Measurements from ENCODE around the gene BZW2. TPM values are rescaled to one million over a fixed set of nuclear protein-coding genes. Genes with fewer than 3 reads are reported as not detected.

Gene BZW2
- total RNA-seq, 6 donors from 2014 or later: 27.9 to 63.7 (median 31.9) TPM

GRCh38 chr7:16715928-16716327, 69.9 kb downstream of the BZW2 start:
- H3K4me3 ChIP-seq: no peak overlapping the region
- no peak for ATAC-seq (ENCODE audit: low FRiP score in 2 of 2)
- no peak for TF ChIP-seq POLR2A (IDR thresholded peaks at IDR 0.05)
- TF ChIP-seq EP300 (IDR thresholded peaks at IDR 0.05): no peak
- no peak for TF ChIP-seq POLR2AphosphoS5 (IDR thresholded peaks at IDR 0.05)
- no peak for TF ChIP-seq CTCF (IDR thresholded peaks at IDR 0.05)

GRCh38 chr7:16718111-16718656, 72.2 kb downstream of the BZW2 start:
- H3K4me1 ChIP-seq: no peaks in the 10 kb centered on the region
- no peak for DNase-seq
- no peaks in the 10 kb centered on the region for H3K9me3 ChIP-seq
- no peak for TF ChIP-seq EP300 (IDR thresholded peaks at IDR 0.05)
- TF ChIP-seq CTCF (IDR thresholded peaks at IDR 0.05): no peak
- TF ChIP-seq POLR2A (IDR thresholded peaks at IDR 0.05): no peak
- no peak for TF ChIP-seq POLR2AphosphoS5 (IDR thresholded peaks at IDR 0.05)
- H3K4me3 ChIP-seq: no peak overlapping the region
- no peak overlapping the region for H3K27ac ChIP-seq
- no peak for ATAC-seq (ENCODE audit: low FRiP score in 2 of 2)
- 97 to 100% methylated on average over 3 of the region's 3 CpGs for WGBS, 2 donors
- H3K27me3 ChIP-seq: no peaks in the 10 kb centered on the region
- no peaks in the 10 kb centered on the region for H3K36me3 ChIP-seq

More at GRCh38 chr7:16715928-16716327, 69.9 kb downstream of the BZW2 start:
- no peak for DNase-seq
- H3K27me3 ChIP-seq: no peaks in the 10 kb centered on the region
- no peak overlapping the region for H3K27ac ChIP-seq
- H3K4me1 ChIP-seq: no peaks in the 10 kb centered on the region
- no peaks in the 10 kb centered on the region for H3K36me3 ChIP-seq
- H3K9me3 ChIP-seq: no peaks in the 10 kb centered on the region

- Histone ChIP-seq H3K9me3 (no peaks in the 10 kb centered on the region), H3K27me3 (no peaks in the 10 kb centered on the region), H3K36me3 (no peaks in the 10 kb centered on the region), H3K4me1 (no peaks in the 10 kb centered on the region), H3K27ac (no peak overlapping the region), H3K4me3 (no peak overlapping the region)
- TF ChIP-seq EP300 (IDR thresholded peaks at IDR 0.05) (no peak), CTCF (IDR thresholded peaks at IDR 0.05) (no peak), POLR2A (IDR thresholded peaks at IDR 0.05) (no peak), POLR2AphosphoS5 (IDR thresholded peaks at IDR 0.05) (no peak)
- 86 to 100% methylated on average over 1 of the region's 1 CpG for WGBS, 2 donors
- DNase-seq: no peak
- no peak for ATAC-seq (ENCODE audit: low FRiP score in 2 of 2)
Measured at GRCh38 chr7:16719699-16720098, 73.7 kb downstream of the BZW2 start.

- Histone ChIP-seq H3K27me3 (no peaks in the 10 kb centered on the region), H3K4me1 (no peaks in the 10 kb centered on the region), H3K27ac (no peak overlapping the region), H3K4me3 (no peak overlapping the region), H3K36me3 (no peaks in the 10 kb centered on the region), H3K9me3 (no peaks in the 10 kb centered on the region)
- WGBS, 2 donors: 73 to 77% methylated on average over 4 of the region's 4 CpGs
- ATAC-seq (ENCODE audit: low FRiP score in 2 of 2) (no peak), DNase-seq (no peak)
- no peak for TF ChIP-seq EP300 (IDR thresholded peaks at IDR 0.05)
Measured at GRCh38 chr7:16721541-16721940, 75.6 kb downstream of the BZW2 start.

- 83 to 88% methylated on average over 1 of the region's 1 CpG for WGBS, 2 donors
- Histone ChIP-seq H3K27ac (no peak overlapping the region), H3K4me1 (no peaks in the 10 kb centered on the region), H3K4me3 (no peak overlapping the region), H3K9me3 (no peaks in the 10 kb centered on the region), H3K36me3 (no peaks in the 10 kb centered on the region), H3K27me3 (no peaks in the 10 kb centered on the region)
- TF ChIP-seq POLR2A (IDR thresholded peaks at IDR 0.05) (no peak), CTCF (IDR thresholded peaks at IDR 0.05) (no peak), EP300 (IDR thresholded peaks at IDR 0.05) (no peak), POLR2AphosphoS5 (IDR thresholded peaks at IDR 0.05) (no peak)
- no peak for DNase-seq
- ATAC-seq (ENCODE audit: low FRiP score in 2 of 2): no peak
Measured at GRCh38 chr7:16724344-16724743, 78.4 kb downstream of the BZW2 start.

Data from upper lobe of left lung (tissue), 6 donors.